ENCODE measurements around the gene TOMM22.

The TOMM22 gene

DNA sequence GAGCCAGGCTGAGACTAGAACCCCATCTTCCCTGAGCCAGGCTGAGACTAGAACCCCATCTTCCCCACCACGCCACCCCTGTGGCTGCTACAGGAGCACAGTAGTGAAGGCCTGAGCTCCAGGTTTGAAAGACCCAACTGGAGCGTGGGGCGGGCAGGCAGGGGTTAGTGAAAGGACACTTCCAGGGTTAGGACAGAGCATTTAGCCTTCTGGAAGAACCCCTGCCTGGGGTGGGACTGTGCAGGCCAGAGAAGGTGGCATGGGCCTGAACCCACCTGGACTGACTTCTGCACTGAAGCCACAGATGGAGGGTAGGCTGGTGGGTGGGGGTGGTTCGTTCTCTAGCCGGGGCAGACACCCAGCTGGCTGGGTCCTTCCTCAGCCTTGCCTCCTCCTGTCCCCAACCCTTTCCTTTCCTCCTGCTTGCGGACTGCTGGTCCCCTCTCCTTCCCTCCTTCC lies 50.0 kb downstream of the TOMM22 start:
- no peak overlapping the region for H3K27ac ChIP-seq
- no peak for DNase-seq (ENCODE audit: low read depth, low spot score)
- TF ChIP-seq POLR2AphosphoS5 (IDR thresholded peaks at IDR 0.05; ENCODE audit: borderline replicate concordance, low read depth, low read length): no peak
- no peak for TF ChIP-seq EZH2 (IDR thresholded peaks at IDR 0.05)
- no peak for TF ChIP-seq FOXP2 (optimal IDR thresholded peaks at IDR 0.05; ENCODE audit: control extremely low read depth, extremely low read length, insufficient read depth)
- peaks cover 68% of the 10 kb centered on the region for H3K36me3 ChIP-seq (ENCODE audit: insufficient read depth, low read length)
- no peaks in the 10 kb centered on the region for H3K9me3 ChIP-seq (ENCODE audit: low read depth, low read length)
- no peak overlapping the region for H3K4me3 ChIP-seq
- no peak overlapping the region for H3K9ac ChIP-seq (ENCODE audit: insufficient read length)

DNA sequence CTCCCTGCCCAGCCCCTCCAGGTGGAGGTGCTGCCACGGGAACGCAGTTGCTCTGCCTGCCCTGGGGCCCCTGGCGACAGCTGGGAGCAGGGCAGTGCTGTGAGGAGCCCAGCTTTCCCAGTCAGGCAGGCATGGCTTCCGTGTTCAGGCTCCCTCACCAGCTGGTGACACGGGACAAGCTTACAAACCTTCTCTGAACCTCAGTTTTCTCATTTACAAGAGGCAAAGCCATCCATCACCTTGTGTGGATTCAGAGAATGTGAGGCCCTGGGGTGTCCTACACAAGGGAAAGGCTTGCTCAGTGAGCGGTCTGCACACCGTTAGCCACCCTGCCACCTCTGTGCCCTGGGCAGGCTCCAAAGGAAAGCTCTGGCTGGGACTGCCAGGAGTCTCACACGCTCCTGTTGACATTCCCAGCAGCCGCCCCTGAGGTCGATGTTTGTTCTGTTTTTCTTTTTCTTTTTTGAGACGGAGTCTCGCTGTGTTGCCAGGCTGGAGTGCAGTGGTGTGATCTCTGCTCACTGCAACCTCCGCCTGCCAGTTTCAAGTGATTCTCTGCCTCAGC lies 50.6 kb downstream of the TOMM22 start:
- Histone ChIP-seq H3K9me3 (ENCODE audit: low read depth, low read length) (no peaks in the 10 kb centered on the region), H3K36me3 (ENCODE audit: insufficient read depth, low read length) (peaks cover 67% of the 10 kb centered on the region), H3K9ac (ENCODE audit: insufficient read length) (no peak overlapping the region), H3K4me3 (no peak overlapping the region), H3K27ac (peak overlapping the region; percentile 25; the same call in 1 of the 2 replicates)
- no peak for TF ChIP-seq EZH2 (IDR thresholded peaks at IDR 0.05)
- DNase-seq (ENCODE audit: low read depth, low spot score): no peak

DNA sequence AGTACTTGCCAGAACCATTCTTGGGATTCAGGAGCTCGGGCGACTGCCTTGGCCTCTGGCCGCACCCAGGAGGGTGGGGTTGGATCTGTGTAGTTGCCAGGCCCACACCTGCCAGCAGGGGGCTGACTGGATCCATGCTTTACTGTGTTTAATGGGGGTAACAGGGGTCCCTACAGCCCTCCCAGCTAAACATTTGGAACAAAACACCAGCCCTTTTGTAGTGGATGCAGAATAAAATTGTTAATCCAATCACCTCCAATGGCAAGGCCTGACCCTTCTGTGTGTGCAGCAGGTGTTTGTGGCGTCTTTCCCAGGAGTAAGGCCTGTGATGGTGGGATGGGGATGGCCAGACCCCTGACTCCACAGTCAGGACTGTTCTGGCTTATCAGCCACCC lies 51.6 kb downstream of the TOMM22 start:
- no peaks in the 10 kb centered on the region for H3K9me3 ChIP-seq (ENCODE audit: low read depth, low read length)
- H3K27ac ChIP-seq: 0 out of 2 replicates have a peak overlapping the region, but pooled peaks have one; percentile 31
- TF ChIP-seq EZH2 (IDR thresholded peaks at IDR 0.05): no peak
- no peak overlapping the region for H3K9ac ChIP-seq (ENCODE audit: insufficient read length)
- DNase-seq (ENCODE audit: low read depth, low spot score): no peak
- H3K4me3 ChIP-seq: no peak overlapping the region
- peaks cover 67% of the 10 kb centered on the region for H3K36me3 ChIP-seq (ENCODE audit: insufficient read depth, low read length)

GRCh38 chr22:38733724-38734381 lies 52.1 kb downstream of the TOMM22 start:
- no peak for DNase-seq (ENCODE audit: low read depth, low spot score)
- Histone ChIP-seq H3K36me3 (ENCODE audit: insufficient read depth, low read length) (peaks cover 67% of the 10 kb centered on the region), H3K9me3 (ENCODE audit: low read depth, low read length) (no peaks in the 10 kb centered on the region), H3K9ac (ENCODE audit: insufficient read length) (no peak overlapping the region), H3K4me3 (no peak overlapping the region), H3K27ac (0 out of 2 replicates have a peak overlapping the region, but pooled peaks have one; percentile 42)
- TF ChIP-seq FOXP2 (optimal IDR thresholded peaks at IDR 0.05; ENCODE audit: control extremely low read depth, extremely low read length, insufficient read depth): no peak
- no peak; the same call in 1 of the 2 replicates for TF ChIP-seq POLR2AphosphoS5 (IDR thresholded peaks at IDR 0.05; ENCODE audit: borderline replicate concordance, low read depth, low read length)
- TF ChIP-seq EZH2 (IDR thresholded peaks at IDR 0.05): no peak

DNA sequence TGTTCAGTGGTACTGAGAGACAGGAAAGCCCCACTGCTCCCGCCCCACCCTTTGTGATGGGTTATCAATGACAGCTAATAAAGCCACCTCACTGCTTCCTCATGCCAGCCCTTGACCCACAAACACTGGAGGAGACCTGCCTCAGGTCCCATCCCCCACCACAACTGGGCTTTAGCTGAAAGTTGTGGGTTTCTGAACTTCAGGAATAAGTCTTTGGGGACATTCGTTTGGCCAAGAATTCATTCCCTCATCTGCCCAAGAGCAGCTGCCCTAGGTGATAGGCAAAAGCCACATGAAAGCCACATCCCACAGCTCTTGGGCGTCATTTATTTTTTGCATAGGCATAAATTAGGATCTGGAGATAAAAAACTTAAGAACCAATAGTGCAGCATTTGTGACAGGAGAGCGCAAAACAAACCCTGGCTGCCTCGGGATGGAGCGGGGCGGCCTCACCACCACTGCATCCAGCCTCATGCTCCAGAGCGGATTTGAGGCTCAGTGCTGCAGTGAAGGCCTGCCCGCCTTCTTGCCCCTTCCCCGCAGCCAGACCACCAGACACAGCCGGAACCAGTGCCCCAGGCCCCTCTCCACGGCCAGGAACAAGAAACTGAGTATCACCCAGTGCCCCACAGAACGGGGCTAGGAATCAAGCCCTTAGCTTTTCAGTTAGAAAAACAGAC lies 52.8 kb downstream of the TOMM22 start:
- peaks cover 67% of the 10 kb centered on the region for H3K36me3 ChIP-seq (ENCODE audit: insufficient read depth, low read length)
- no peak for TF ChIP-seq FOXP2 (optimal IDR thresholded peaks at IDR 0.05; ENCODE audit: control extremely low read depth, extremely low read length, insufficient read depth)
- TF ChIP-seq POLR2AphosphoS5 (IDR thresholded peaks at IDR 0.05; ENCODE audit: borderline replicate concordance, low read depth, low read length): no peak
- no peak for TF ChIP-seq EZH2 (IDR thresholded peaks at IDR 0.05)
- no peak overlapping the region for H3K9ac ChIP-seq (ENCODE audit: insufficient read length)
- no peaks in the 10 kb centered on the region for H3K9me3 ChIP-seq (ENCODE audit: low read depth, low read length)
- H3K4me3 ChIP-seq: no peak overlapping the region
- H3K27ac ChIP-seq: peak overlapping the region; percentile 42; the same call in 1 of the 2 replicates
- no peak for DNase-seq (ENCODE audit: low read depth, low spot score)

Measured in SK-N-MC (cell line).